Measurements from ENCODE around the gene RBM44. TPM values are rescaled to one million over a fixed set of nuclear protein-coding genes. Genes with fewer than 3 reads are reported as not detected.

Gene RBM44
- total and polyA plus RNA-seq, 2 experiments from 2014 or later, result 0.53 to 0.76 TPM

- Histone ChIP-seq H3K9me3 (ENCODE audit: low read depth) (no peaks in the 10 kb centered on the region), H3K27me3 (no peaks in the 10 kb centered on the region), H2AFZ (no peak overlapping the region), H3K36me3 (replicated peaks; ENCODE audit: insufficient read depth, low read depth) (no peaks in the 10 kb centered on the region), H3K27ac (peak overlapping the region; percentile 70), H3K79me2 (peaks cover 37% of the 10 kb centered on the region), H4K20me1 (ENCODE audit: insufficient read depth, poor library complexity, severe bottlenecking) (no peaks in the 10 kb centered on the region), H3K9me2 (replicated peaks; ENCODE audit: insufficient read depth) (no peaks in the 10 kb centered on the region), H3K4me3 (no peak overlapping the region), H3K4me1 (ENCODE audit: insufficient read depth) (peaks cover 50% of the 10 kb centered on the region), H3K4me2 (peak overlapping the region; percentile 92)
- DNase-seq (ENCODE audit: low spot score), result no peak
- TF ChIP-seq, protein P1, sequence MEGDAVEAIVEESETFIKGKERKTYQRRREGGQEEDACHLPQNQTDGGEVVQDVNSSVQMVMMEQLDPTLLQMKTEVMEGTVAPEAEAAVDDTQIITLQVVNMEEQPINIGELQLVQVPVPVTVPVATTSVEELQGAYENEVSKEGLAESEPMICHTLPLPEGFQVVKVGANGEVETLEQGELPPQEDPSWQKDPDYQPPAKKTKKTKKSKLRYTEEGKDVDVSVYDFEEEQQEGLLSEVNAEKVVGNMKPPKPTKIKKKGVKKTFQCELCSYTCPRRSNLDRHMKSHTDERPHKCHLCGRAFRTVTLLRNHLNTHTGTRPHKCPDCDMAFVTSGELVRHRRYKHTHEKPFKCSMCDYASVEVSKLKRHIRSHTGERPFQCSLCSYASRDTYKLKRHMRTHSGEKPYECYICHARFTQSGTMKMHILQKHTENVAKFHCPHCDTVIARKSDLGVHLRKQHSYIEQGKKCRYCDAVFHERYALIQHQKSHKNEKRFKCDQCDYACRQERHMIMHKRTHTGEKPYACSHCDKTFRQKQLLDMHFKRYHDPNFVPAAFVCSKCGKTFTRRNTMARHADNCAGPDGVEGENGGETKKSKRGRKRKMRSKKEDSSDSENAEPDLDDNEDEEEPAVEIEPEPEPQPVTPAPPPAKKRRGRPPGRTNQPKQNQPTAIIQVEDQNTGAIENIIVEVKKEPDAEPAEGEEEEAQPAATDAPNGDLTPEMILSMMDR (IDR thresholded peaks at IDR 0.05; ENCODE audit: poor library complexity), result no peak
- no peak for TF ChIP-seq EZH2phosphoT487 (IDR thresholded peaks at IDR 0.05; ENCODE audit: low read depth, severe bottlenecking, unreplicated experiment)
- no peak for TF ChIP-seq EZH2 (IDR thresholded peaks at IDR 0.05; ENCODE audit: borderline replicate concordance)
- WGBS (ENCODE audit: low lambda C conversion rate, missing lambda C conversion rate), result 68% methylated on average over 11 of the region's 11 CpGs
Measured at GRCh38 chr2:237861875-237862527, 63.4 kb downstream of the RBM44 start.

- Histone ChIP-seq H3K36me3 (replicated peaks; ENCODE audit: insufficient read depth, low read depth) (no peaks in the 10 kb centered on the region), H3K79me2 (peaks cover 42% of the 10 kb centered on the region), H3K9me3 (ENCODE audit: low read depth) (no peaks in the 10 kb centered on the region), H3K4me1 (ENCODE audit: insufficient read depth) (peaks cover 50% of the 10 kb centered on the region), H3K9me2 (replicated peaks; ENCODE audit: insufficient read depth) (no peaks in the 10 kb centered on the region), H3K4me3 (no peak overlapping the region), H4K20me1 (ENCODE audit: insufficient read depth, poor library complexity, severe bottlenecking) (no peaks in the 10 kb centered on the region), H3K27me3 (no peaks in the 10 kb centered on the region), H3K27ac (peak overlapping the region; percentile 70), H2AFZ (no peak overlapping the region), H3K4me2 (peak overlapping the region; percentile 92)
- WGBS (ENCODE audit: low lambda C conversion rate, missing lambda C conversion rate), result 94% methylated on average over 8 of the region's 8 CpGs
- DNase-seq (ENCODE audit: low spot score), result no peak
- TF ChIP-seq, protein P1 (IDR thresholded peaks at IDR 0.05; ENCODE audit: poor library complexity), result no peak
- TF ChIP-seq EZH2phosphoT487 (IDR thresholded peaks at IDR 0.05; ENCODE audit: low read depth, severe bottlenecking, unreplicated experiment) (no peak), EZH2 (IDR thresholded peaks at IDR 0.05; ENCODE audit: borderline replicate concordance) (no peak)
Measured at GRCh38 chr2:237862528-237862895, 63.9 kb downstream of the RBM44 start.

- Histone ChIP-seq H3K4me3 (no peak overlapping the region), H3K9me3 (ENCODE audit: low read depth) (no peaks in the 10 kb centered on the region), H3K79me2 (peaks cover 46% of the 10 kb centered on the region), H3K4me1 (ENCODE audit: insufficient read depth) (peaks cover 50% of the 10 kb centered on the region), H4K20me1 (ENCODE audit: insufficient read depth, poor library complexity, severe bottlenecking) (no peaks in the 10 kb centered on the region), H3K36me3 (replicated peaks; ENCODE audit: insufficient read depth, low read depth) (no peaks in the 10 kb centered on the region), H3K27ac (peak overlapping the region; percentile 70), H2AFZ (no peak overlapping the region), H3K4me2 (no peak overlapping the region), H3K9me2 (replicated peaks; ENCODE audit: insufficient read depth) (no peaks in the 10 kb centered on the region), H3K27me3 (no peaks in the 10 kb centered on the region)
- WGBS (ENCODE audit: low lambda C conversion rate, missing lambda C conversion rate), result 90% methylated on average over 4 of the region's 4 CpGs
- TF ChIP-seq EZH2 (IDR thresholded peaks at IDR 0.05; ENCODE audit: borderline replicate concordance) (no peak), EZH2phosphoT487 (IDR thresholded peaks at IDR 0.05; ENCODE audit: low read depth, severe bottlenecking, unreplicated experiment) (no peak)
- TF ChIP-seq, protein P1 (IDR thresholded peaks at IDR 0.05; ENCODE audit: poor library complexity), result no peak
- no peak for DNase-seq (ENCODE audit: low spot score)
Measured at GRCh38 chr2:237863102-237863511, 64.5 kb downstream of the RBM44 start.
